Small intestine (tissue), 7 donors: ENCODE data around the gene SSU72. TPM values are rescaled to one million over a fixed set of nuclear protein-coding genes. Genes with fewer than 3 reads are reported as not detected.
"Not testable (repeated sequence)": the region's sequence is repeated elsewhere in the genome, so short reads cannot be mapped to it uniquely, and the experiment has no call there.

ENCODE experiments used
- DNase-seq, 2 donors: peaks; one replicate each; pipeline versions ENCODE4 v3.0.0 to v3.0.0-alpha.2; 2013
- FAIRE-seq: peaks from 2 replicates; lab custom pipeline; 2012; peaks lifted over from hg19 to GRCh38; lab: Jason Lieb, UNC
- H3K27ac ChIP-seq, 3 donors: one replicate each; pipeline ENCODE4 v1.5.1; 2013; ENCODE audit warnings: low read length in 2 of 3, mild to moderate bottlenecking in 2 of 3, control low read depth in 1 of 3, inconsistent platforms in 1 of 3, low read depth in 1 of 3, moderate library complexity in 1 of 3
- H3K27me3 ChIP-seq, 3 donors: one replicate each; pipeline ENCODE4 v1.6.1; 2013; ENCODE audit warnings: low read length in 3 of 3, inconsistent platforms in 1 of 3; ENCODE audit not compliant: control insufficient read depth in 3 of 3, insufficient read depth in 3 of 3
- H3K36me3 ChIP-seq, 3 donors: one replicate each; pipeline ENCODE4 v1.6.1; 2013; ENCODE audit warnings: low read length in 3 of 3, inconsistent platforms in 1 of 3, low read depth in 1 of 3, mild to moderate bottlenecking in 1 of 3, moderate library complexity in 1 of 3; ENCODE audit not compliant: control insufficient read depth in 3 of 3, insufficient read depth in 2 of 3
- H3K4me1 ChIP-seq, 3 donors: one replicate each; pipeline ENCODE4 v1.6.1; 2013; ENCODE audit warnings: low read length in 2 of 3, inconsistent platforms in 1 of 3, low read depth in 1 of 3, mild to moderate bottlenecking in 1 of 3, moderate library complexity in 1 of 3; ENCODE audit not compliant: control insufficient read depth in 3 of 3, insufficient read depth in 2 of 3
- H3K4me3 ChIP-seq, 3 donors: one replicate each; pipeline ENCODE4 v1.5.1; 2013; ENCODE audit warnings: low read length in 3 of 3, control low read depth in 1 of 3, inconsistent platforms in 1 of 3, low read depth in 1 of 3, mild to moderate bottlenecking in 1 of 3, moderate library complexity in 1 of 3
- H3K9me3 ChIP-seq, 2 donors: one replicate each; pipeline ENCODE4 v1.6.1; 2013; ENCODE audit warnings: low read depth in 1 of 2, low read length in 1 of 2; ENCODE audit not compliant: control insufficient read depth in 2 of 2, insufficient read depth in 1 of 2
- WGBS, 3 donors: extraction: QIAGEN DNeasy Blood & Tissue Kit; methylation state at CpG; one replicate each; pipeline ENCODE4 v1.1.7; 2013; 5-methylcytosine and 5-hydroxymethylcytosine counted together
- polyA plus RNA-seq, 4 donors: library from polyadenylated mRNA; stranded (reverse) in 3 of 4; unstranded in 1 of 4; fragments of 200-250 nt in 3 of 4; fragments of 120-200 nt in 1 of 4; gene quantifications; one replicate each; pipeline versions ENCODE4 v1.2.1 to v1.2.3, GENCODE V29; 2013
- donor health status: healthy with polysubstance abuse.
- donor health status: control.
- donor health status: control.
- donor health status: Bipolar disorder and iron deficiency.
- donor health status: healthy.

The SSU72 gene
- polyA plus RNA-seq, 4 donors, result 83.9 to 140 (median 124) TPM

- FAIRE-seq, result no peak
- 82 to 91% (median 85%) methylated on average over 23 of the region's 23 CpGs for WGBS, 3 donors
- Histone ChIP-seq H3K27ac (no peak overlapping the region), H3K9me3 (no peaks in the 10 kb centered on the region), H3K27me3 (peaks cover 0 to 13% (median 0%) of the 10 kb centered on the region in 3 donors), H3K36me3 (peaks cover 4 to 37% (median 4%) of the 10 kb centered on the region in 3 donors), H3K4me1 (peaks cover 0 to 10% (median 0%) of the 10 kb centered on the region in 3 donors), H3K4me3 (no peak overlapping the region)
- no peak for DNase-seq
Measured at GRCh38 chr1:1538334-1538733, 36.3 kb downstream of the SSU72 start.

DNA sequence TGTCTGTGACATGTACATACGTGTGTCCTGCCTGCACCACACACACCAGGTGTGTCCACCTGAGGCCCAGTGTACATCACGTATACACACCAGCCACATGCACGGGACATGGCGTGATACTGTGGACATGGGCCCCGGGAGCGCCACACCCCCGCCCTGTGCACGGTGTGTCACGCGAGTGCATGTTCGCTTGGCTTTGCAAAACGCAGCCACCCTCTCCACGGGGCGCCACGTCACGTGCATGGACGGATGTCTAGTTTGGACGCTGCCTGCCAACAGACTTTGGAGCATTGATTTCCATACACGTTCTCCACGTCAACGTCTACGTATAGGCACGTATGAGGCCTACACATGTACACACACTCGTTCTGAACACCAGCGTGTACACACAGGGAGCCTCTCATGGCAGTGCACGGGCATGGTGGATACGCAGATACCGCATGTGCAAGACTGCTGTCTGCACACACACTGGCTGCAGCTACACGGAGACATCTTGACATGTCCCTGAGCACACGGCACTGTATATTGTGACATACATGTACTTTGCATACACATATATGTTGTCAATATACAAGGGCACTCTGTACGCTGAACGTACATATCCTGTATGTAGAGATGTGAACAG lies 36.9 kb downstream of the SSU72 start:
- Histone ChIP-seq H3K27me3 (peaks cover 0 to 13% (median 0%) of the 10 kb centered on the region in 3 donors), H3K4me1 (peaks cover 0 to 5% (median 0%) of the 10 kb centered on the region in 3 donors), H3K36me3 (peaks cover 1 to 34% (median 4%) of the 10 kb centered on the region in 3 donors), H3K9me3 (no peaks in the 10 kb centered on the region), H3K4me3 (no peak overlapping the region), H3K27ac (no peak overlapping the region)
- no peak for FAIRE-seq
- no peak for DNase-seq
- 87 to 94% (median 90%) methylated on average over 32 of the region's 32 CpGs for WGBS, 3 donors

DNA sequence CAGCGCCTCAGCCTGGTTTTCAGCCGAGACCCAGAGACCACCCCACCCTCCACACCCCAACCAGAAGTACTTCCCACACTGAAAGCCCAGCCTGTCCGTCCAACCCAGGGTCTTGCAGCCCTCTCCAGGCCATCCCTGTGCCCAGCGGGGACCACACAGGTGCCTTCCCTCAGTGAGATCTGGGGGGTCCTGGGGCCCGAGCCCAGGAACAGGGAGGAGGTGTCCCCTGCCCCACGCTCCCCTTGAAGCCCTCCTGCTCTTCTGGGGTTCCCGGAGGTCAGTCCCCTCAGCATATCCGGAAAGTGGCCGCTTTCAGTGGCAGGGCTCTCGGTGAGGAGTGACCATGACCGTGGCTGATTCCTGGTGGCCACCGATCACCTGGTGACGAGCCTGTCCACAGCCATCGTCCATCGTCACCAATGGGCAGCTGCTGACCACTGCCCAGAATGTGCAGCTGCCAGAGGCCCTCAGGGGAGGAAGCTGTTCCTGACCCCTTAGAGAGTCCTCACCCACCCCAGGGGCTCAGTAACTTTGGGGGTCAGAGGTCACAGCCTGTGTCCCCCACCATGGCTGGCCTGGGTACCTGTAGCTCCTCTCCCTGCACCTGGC lies 37.6 kb downstream of the SSU72 start:
- no peak for FAIRE-seq
- no peak overlapping the region for H3K4me3 ChIP-seq
- peaks cover 0 to 2% of the 10 kb centered on the region in 2 donors for H3K9me3 ChIP-seq
- H3K4me1 ChIP-seq, result no peaks in the 10 kb centered on the region
- no peak overlapping the region for H3K27ac ChIP-seq
- H3K27me3 ChIP-seq, result peaks cover 0 to 13% (median 0%) of the 10 kb centered on the region in 3 donors
- DNase-seq, result no peak
- WGBS, 3 donors, result 82 to 91% (median 90%) methylated on average over 14 to 15 of the region's 15 CpGs
- peaks cover 0 to 32% (median 4%) of the 10 kb centered on the region in 3 donors for H3K36me3 ChIP-seq

DNA sequence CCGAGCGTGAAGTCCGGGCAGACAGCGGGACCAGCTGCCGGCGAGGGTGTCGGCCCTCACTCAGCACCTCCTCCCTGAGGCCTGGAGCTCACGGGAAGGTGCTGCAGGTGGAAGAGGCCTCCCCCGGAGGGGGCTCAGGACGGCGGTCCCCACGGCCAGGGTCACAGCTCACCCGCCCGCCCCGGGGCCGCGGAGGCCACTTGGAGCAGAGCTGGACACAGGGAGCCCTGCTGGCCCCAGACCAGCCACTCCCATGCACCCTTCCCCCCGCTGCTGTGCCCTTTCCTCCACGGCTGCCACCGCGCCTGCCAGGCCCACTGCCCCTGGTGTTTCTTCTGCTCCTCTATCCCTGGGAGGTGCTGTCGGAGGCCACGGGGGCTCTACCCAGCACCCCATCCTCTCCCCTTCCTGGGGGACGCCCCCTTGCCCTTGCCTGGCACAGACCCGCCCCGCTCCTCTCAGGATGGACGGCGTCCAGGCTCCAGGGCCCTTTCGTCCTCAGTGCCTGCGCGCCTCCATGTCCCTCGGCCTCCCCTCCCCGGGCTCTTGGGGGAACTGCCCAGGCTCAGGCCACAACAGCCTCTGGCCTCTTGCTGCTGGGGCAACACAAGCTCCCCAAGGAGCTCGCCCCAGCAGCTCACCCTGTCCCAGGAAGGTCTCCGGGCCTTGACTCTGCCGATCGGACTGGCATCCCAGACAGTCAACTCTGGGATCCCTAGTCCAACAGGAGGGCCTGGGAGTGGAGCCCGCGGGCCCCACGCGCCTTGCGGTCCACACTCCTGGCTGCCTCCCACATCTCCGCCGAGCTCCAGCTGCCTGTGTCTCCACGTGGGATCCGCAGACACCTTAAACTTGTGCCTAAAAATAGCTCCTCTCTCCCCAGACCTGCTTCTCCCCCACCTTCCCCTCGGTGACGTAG lies 38.4 kb downstream of the SSU72 start:
- Histone ChIP-seq H3K27me3 (peaks cover 0 to 13% (median 0%) of the 10 kb centered on the region in 3 donors), H3K36me3 (peaks cover 0 to 27% (median 0%) of the 10 kb centered on the region in 3 donors), H3K27ac (no peak overlapping the region), H3K4me1 (no peaks in the 10 kb centered on the region), H3K9me3 (peaks cover 0 to 6% of the 10 kb centered on the region in 2 donors), H3K4me3 (no peak overlapping the region)
- DNase-seq (no peak), FAIRE-seq (no peak)
- WGBS, 3 donors, result 66 to 85% (median 80%) methylated on average over 33 to 48 of the region's 48 CpGs

GRCh38 chr1:1535201-1536018 lies 39.3 kb downstream of the SSU72 start:
- Histone ChIP-seq H3K36me3 (peaks cover 0 to 25% (median 0%) of the 10 kb centered on the region in 3 donors), H3K4me3 (no peak overlapping the region), H3K4me1 (no peaks in the 10 kb centered on the region), H3K9me3 (peaks cover 0 to 9% of the 10 kb centered on the region in 2 donors), H3K27me3 (peaks cover 0 to 13% (median 0%) of the 10 kb centered on the region in 3 donors), H3K27ac (no peak overlapping the region)
- FAIRE-seq (no peak), DNase-seq (no peak)
- WGBS, 3 donors, result 91 to 93% (median 93%) methylated on average over 58 to 66 of the region's 66 CpGs

GRCh38 chr1:1534401-1535154 lies 40.1 kb downstream of the SSU72 start:
- DNase-seq, result no peak
- Histone ChIP-seq H3K27me3 (peaks cover 0 to 12% (median 0%) of the 10 kb centered on the region in 3 donors), H3K4me3 (no peak overlapping the region), H3K27ac (no peak overlapping the region), H3K9me3 (peaks cover 0 to 17% of the 10 kb centered on the region in 2 donors), H3K4me1 (no peaks in the 10 kb centered on the region), H3K36me3 (peaks cover 0 to 33% (median 2%) of the 10 kb centered on the region in 3 donors)
- no peak for FAIRE-seq
- 82 to 88% (median 86%) methylated on average over 22 to 31 of the region's 31 CpGs for WGBS, 3 donors

DNA sequence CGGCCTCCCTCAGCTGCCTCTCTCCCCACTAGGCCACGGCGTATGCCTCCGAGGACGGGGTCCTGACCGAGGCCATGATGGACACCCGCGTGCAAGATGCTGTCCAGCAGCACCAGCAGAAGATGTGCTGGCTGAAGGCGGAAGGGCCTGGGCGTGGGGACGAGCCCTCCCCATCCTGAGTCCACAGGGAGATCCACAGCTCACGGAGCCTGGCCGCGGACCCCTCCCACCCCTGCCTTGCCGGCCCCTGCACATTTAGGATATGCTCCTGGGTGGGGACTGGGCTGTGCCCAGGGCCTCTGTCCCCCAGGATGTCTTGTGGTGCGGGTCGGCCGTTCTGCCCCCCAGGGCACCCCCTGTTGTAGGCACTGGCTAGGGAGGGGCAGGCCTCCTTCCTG lies 40.8 kb downstream of the SSU72 start:
- H3K4me1 ChIP-seq, H3K27ac ChIP-seq, FAIRE-seq, H3K4me3 ChIP-seq, H3K27me3 ChIP-seq, DNase-seq: not testable (repeated sequence)
- H3K36me3 ChIP-seq, result peaks cover 0 to 39% (median 3%) of the 10 kb centered on the region in 3 donors
- WGBS, 3 donors, result 85 to 94% (median 85%) methylated on average over 13 to 17 of the region's 18 CpGs
- H3K9me3 ChIP-seq, result peaks cover 0 to 21% of the 10 kb centered on the region in 2 donors
